Hepatocyte (in vitro differentiated cells): ENCODE results near the gene RAPGEF6. TPM values are rescaled to one million over a fixed set of nuclear protein-coding genes. Genes with fewer than 3 reads are reported as not detected.
"Not testable (repeated sequence)": the region's sequence is repeated elsewhere in the genome, so short reads cannot be mapped to it uniquely, and the experiment has no call there.

Source experiments
- DNase-seq: peaks from one replicate; pipeline ENCODE4 v3.0.0-alpha.2; 2016; ENCODE audit warnings: low spot score
- H2AFZ ChIP-seq: fragments of 200-600 bp; sonication (generic); 2 replicates; pipeline ENCODE4 v1.6.0; 2016; ENCODE audit warnings: antibody characterized with exemption, mild to moderate bottlenecking
- H3K27ac ChIP-seq: fragments of 200-600 bp; sonication (generic); 2 replicates; pipeline ENCODE4 v1.5.1; 2016; ENCODE audit warnings: mild to moderate bottlenecking
- H3K27me3 ChIP-seq: fragments of 200-600 bp; sonication (generic); 2 replicates; pipeline ENCODE4 v1.6.1; 2016
- H3K36me3 ChIP-seq: fragments of 200-600 bp; sonication (generic); replicated peaks from 2 replicates; pipeline ENCODE4 v1.5.1; 2016; ENCODE audit warnings: low read depth; ENCODE audit not compliant: insufficient read depth
- H3K4me1 ChIP-seq: fragments of 200-600 bp; sonication (generic); 2 replicates; pipeline ENCODE4 v1.5.1; 2016; ENCODE audit warnings: mild to moderate bottlenecking, moderate library complexity; ENCODE audit not compliant: insufficient read depth
- H3K4me2 ChIP-seq: fragments of 200-600 bp; sonication (generic); 2 replicates; pipeline ENCODE4 v1.6.0; 2016
- H3K4me3 ChIP-seq: fragments of 200-600 bp; sonication (generic); 2 replicates; pipeline ENCODE4 v1.5.1; 2016; ENCODE audit warnings: mild to moderate bottlenecking
- H3K79me2 ChIP-seq: fragments of 200-600 bp; sonication (generic); 2 replicates; pipeline ENCODE4 v1.6.0; 2017; ENCODE audit warnings: mild to moderate bottlenecking
- H3K9me2 ChIP-seq: fragments of 200-600 bp; sonication (generic); replicated peaks from 2 replicates; pipeline ENCODE4 v1.6.0; 2017; ENCODE audit warnings: mild to moderate bottlenecking; ENCODE audit not compliant: insufficient read depth
- H3K9me3 ChIP-seq: fragments of 200-600 bp; sonication (generic); 2 replicates; pipeline ENCODE4 v1.5.1; 2016; ENCODE audit warnings: low read depth, mild to moderate bottlenecking
- H4K20me1 ChIP-seq: fragments of 200-600 bp; sonication (generic); 2 replicates; pipeline ENCODE4 v1.6.0; 2016; ENCODE audit warnings: mild to moderate bottlenecking; ENCODE audit not compliant: insufficient read depth, poor library complexity, severe bottlenecking
- EZH2 ChIP-seq: fragments of 200-600 bp; sonication (generic); IDR thresholded peaks from 2 replicates; pipeline ENCODE4 v1.6.1; 2016; ENCODE audit warnings: antibody characterized with exemption, mild to moderate bottlenecking, borderline replicate concordance
- EZH2phosphoT487 ChIP-seq: fragments of 200-600 bp; sonication (generic); IDR thresholded peaks from one replicate; pipeline ENCODE4 v1.6.1; 2018; ENCODE audit warnings: antibody characterized with exemption, mild to moderate bottlenecking, low read depth, moderate library complexity; ENCODE audit not compliant: unreplicated experiment, severe bottlenecking
- WGBS: methylation state at CpG from one replicate; pipeline ENCODE4 v1.1.6; 2016; ENCODE audit warnings: low lambda C conversion rate; ENCODE audit errors: missing lambda C conversion rate; 5-methylcytosine and 5-hydroxymethylcytosine counted together
- polyA plus RNA-seq: library from polyadenylated mRNA; unstranded; fragments of >200 nt; fragmentation: Nextera tagmentation; extraction: Ambion mirVana; gene quantifications from 2 replicates; pipeline ENCODE4 v1.2.1, GENCODE V29; 2016
- total RNA-seq: library from RNA; depleted of rRNA; stranded (reverse); fragments of >200 nt; gene quantifications from 2 replicates; pipeline ENCODE4 v1.2.3, GENCODE V29; 2014
- TF ChIP-seq, protein P1 (sequence below): fragments of 200-600 bp; sonication (generic); IDR thresholded peaks from 2 replicates; pipeline ENCODE4 v1.5.1; 2016; ENCODE audit warnings: antibody characterized with exemption, mild to moderate bottlenecking; ENCODE audit not compliant: poor library complexity

RAPGEF6 gene
- total and polyA plus RNA-seq, 2 experiments from 2014 or later: 4.7 to 13.3 TPM

DNA sequence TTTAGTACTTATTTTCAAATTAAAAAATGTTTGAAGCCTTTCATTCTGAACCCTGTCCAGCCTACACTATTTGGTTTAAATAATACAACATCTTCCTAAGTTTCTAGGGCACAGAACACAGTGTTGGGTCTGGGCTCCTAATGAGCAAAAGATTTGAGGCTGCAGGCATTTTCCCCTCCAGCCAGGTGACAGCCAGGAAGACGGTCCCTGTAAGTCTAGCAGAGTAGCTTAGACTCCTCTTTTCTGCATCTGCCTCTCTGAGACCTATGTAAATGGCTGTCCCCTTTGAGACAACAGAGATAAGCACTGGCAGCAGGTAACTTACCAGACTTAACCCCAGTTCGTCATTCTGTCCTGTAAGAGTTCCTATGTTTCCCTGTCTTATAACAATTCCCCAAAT, 229.4 kb downstream of the RAPGEF6 start:
- no peaks in the 10 kb centered on the region for H3K27me3 ChIP-seq
- no peaks in the 10 kb centered on the region for H3K79me2 ChIP-seq
- H3K27ac ChIP-seq: no peak overlapping the region
- H2AFZ ChIP-seq: no peak overlapping the region
- H3K36me3 ChIP-seq: no peaks in the 10 kb centered on the region
- H4K20me1 ChIP-seq: no peaks in the 10 kb centered on the region
- no peaks in the 10 kb centered on the region for H3K4me1 ChIP-seq
- H3K4me3 ChIP-seq: no peak overlapping the region
- WGBS: 83% methylated on average over 2 of the region's 2 CpGs
- no peak for DNase-seq
- peaks cover 9% of the 10 kb centered on the region for H3K9me3 ChIP-seq
- no peak overlapping the region for H3K4me2 ChIP-seq
- no peaks in the 10 kb centered on the region for H3K9me2 ChIP-seq
- TF ChIP-seq, protein P1, sequence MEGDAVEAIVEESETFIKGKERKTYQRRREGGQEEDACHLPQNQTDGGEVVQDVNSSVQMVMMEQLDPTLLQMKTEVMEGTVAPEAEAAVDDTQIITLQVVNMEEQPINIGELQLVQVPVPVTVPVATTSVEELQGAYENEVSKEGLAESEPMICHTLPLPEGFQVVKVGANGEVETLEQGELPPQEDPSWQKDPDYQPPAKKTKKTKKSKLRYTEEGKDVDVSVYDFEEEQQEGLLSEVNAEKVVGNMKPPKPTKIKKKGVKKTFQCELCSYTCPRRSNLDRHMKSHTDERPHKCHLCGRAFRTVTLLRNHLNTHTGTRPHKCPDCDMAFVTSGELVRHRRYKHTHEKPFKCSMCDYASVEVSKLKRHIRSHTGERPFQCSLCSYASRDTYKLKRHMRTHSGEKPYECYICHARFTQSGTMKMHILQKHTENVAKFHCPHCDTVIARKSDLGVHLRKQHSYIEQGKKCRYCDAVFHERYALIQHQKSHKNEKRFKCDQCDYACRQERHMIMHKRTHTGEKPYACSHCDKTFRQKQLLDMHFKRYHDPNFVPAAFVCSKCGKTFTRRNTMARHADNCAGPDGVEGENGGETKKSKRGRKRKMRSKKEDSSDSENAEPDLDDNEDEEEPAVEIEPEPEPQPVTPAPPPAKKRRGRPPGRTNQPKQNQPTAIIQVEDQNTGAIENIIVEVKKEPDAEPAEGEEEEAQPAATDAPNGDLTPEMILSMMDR: no peak
- TF ChIP-seq EZH2phosphoT487 (no peak), EZH2 (no peak)

DNA sequence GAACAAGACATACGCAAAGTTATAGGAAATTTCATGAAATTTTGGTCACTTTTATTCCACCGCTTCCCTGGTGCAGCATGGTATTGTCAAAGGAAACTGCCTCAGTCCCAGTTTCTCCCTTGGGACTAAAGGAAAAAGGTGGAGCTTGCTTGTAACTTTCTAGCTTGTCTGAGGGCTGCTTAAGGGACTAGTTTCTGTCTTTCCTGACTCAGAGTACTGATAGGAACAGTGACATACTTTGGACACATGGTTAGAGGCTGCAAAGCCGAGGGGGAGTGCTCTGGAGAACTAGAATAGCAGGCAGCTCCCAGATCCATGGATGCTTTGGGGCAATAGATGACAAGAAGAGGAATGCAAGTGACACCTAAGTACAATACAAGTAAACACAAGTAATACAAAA, 234.4 kb downstream of the RAPGEF6 start:
- Histone ChIP-seq H3K36me3 (no peaks in the 10 kb centered on the region), H3K9me3 (peaks cover 9% of the 10 kb centered on the region), H3K27ac (no peak overlapping the region), H3K27me3 (no peaks in the 10 kb centered on the region), H3K4me2 (no peak overlapping the region), H4K20me1 (no peaks in the 10 kb centered on the region), H3K4me1 (no peaks in the 10 kb centered on the region), H3K9me2 (no peaks in the 10 kb centered on the region), H3K4me3 (no peak overlapping the region), H2AFZ (no peak overlapping the region), H3K79me2 (no peaks in the 10 kb centered on the region)
- no peak for DNase-seq
- no peak for TF ChIP-seq EZH2
- TF ChIP-seq, protein P1: no peak
- 94% methylated on average over 3 of the region's 3 CpGs for WGBS

DNA sequence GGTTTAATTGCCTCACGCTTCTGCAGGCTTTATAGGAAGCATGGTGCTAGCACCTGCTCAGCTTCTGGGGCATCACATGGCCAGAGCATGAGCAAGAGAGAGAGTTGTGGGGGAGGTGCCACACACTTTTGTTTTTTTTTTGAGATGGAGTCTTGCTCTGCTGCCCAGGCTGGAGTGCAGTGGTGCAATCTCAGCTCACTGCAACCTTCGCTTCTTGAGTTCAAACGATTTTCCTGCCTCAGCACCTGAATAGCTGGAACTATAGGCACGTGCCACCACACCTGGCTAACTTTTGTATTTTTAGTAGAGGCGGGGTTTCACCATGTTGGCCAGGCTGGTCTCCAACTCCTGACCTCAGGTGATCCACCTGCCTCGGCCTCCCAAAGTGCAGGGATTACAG, 236.0 kb downstream of the RAPGEF6 start:
- not testable (repeated sequence) for H3K9me2 ChIP-seq, DNase-seq, H3K79me2 ChIP-seq, H3K4me3 ChIP-seq, H2AFZ ChIP-seq, H3K4me2 ChIP-seq, H4K20me1 ChIP-seq, H3K27ac ChIP-seq, H3K9me3 ChIP-seq, H3K27me3 ChIP-seq, H3K4me1 ChIP-seq, H3K36me3 ChIP-seq
- WGBS: 97% methylated on average over 6 of the region's 6 CpGs

DNA sequence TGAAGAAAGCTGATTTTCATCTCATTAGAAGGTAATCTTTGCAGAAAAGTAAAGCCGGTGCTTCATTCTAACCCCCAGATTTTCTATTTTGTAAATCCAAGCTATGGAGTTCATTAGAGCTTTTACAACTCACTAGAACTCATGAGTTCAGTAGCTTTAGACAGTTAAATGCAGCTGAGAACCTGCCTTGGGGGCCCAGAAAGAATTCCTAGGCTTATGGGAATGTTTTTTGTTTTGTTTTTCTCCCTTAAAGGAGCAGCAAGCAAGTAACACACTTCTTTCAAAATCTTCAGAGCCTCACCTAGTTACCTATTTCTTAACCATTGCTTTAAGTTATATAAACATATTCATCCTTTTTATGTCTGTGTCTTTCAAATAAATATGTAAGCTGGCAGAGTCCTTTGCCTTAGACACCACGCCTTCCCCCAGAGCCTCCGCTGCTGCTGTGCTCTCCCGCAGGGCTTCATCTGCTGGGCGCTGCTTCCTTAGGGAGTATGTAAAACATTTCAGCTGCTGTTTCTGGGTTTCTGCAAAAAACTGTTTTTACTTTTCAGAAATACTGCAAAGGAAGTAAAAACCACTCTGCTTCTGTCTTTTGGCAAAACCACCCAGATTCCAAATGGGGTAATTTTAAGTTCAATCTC, 238.3 kb downstream of the RAPGEF6 start:
- Histone ChIP-seq H3K9me2 (no peaks in the 10 kb centered on the region), H3K27me3 (no peaks in the 10 kb centered on the region), H3K36me3 (no peaks in the 10 kb centered on the region), H3K4me3 (no peak overlapping the region), H2AFZ (no peak overlapping the region), H4K20me1 (no peaks in the 10 kb centered on the region), H3K4me2 (no peak overlapping the region), H3K4me1 (no peaks in the 10 kb centered on the region), H3K79me2 (no peaks in the 10 kb centered on the region), H3K27ac (no peak overlapping the region), H3K9me3 (no peaks in the 10 kb centered on the region)
- WGBS: 85% methylated on average over 5 of the region's 5 CpGs
- TF ChIP-seq, protein P1: no peak
- TF ChIP-seq EZH2phosphoT487 (no peak), EZH2 (no peak)
- DNase-seq: no peak
